ENCODE data around the gene DAPP1. TPM values are rescaled to one million over a fixed set of nuclear protein-coding genes. Genes with fewer than 3 reads are reported as not detected.

DAPP1 gene
- total and polyA plus RNA-seq, 2 experiments from 2014 or later = not detected

GRCh38 chr4:99821918-99822503 is 5.4 kb downstream of the DAPP1 start:
- no peak overlapping the region for H2AFZ ChIP-seq
- no peak overlapping the region for H3K4me3 Mint-ChIP-seq
- H3K27me3 ChIP-seq (ENCODE audit: insufficient read depth) = no peaks in the 10 kb centered on the region
- no peak overlapping the region for H3K27ac ChIP-seq (ENCODE audit: low read depth)
- no peaks in the 10 kb centered on the region for H3K36me3 ChIP-seq (ENCODE audit: insufficient read depth)
- DNase-seq (ENCODE audit: low spot score) (no peak), ATAC-seq (no peak)
- no peak overlapping the region for H3K27ac Mint-ChIP-seq
- TF ChIP-seq ETS1 (IDR thresholded peaks at IDR 0.05) (no peak), REST (IDR thresholded peaks at IDR 0.05; ENCODE audit: unreplicated experiment) (no peak), ZNF114 (CRISPR knock-in tag; IDR thresholded peaks at IDR 0.05) (no peak), STAT1 (IDR thresholded peaks at IDR 0.05; ENCODE audit: unreplicated experiment) (no peak), POLR2AphosphoS5 (IDR thresholded peaks at IDR 0.05; ENCODE audit: low read depth) (no peak), CREB1 (CRISPR knock-in tag; IDR thresholded peaks at IDR 0.05; ENCODE audit: low read depth) (no peak), CTCF (conservative IDR thresholded peaks at IDR 0.05; ENCODE audit: low read depth in 2 of 2) (no peak), EZH2 (IDR thresholded peaks at IDR 0.05; ENCODE audit: low read depth, unreplicated experiment) (no peak), NANOG (IDR thresholded peaks at IDR 0.05; ENCODE audit: borderline replicate concordance) (no peak), ZNF462 (CRISPR knock-in tag; IDR thresholded peaks at IDR 0.05) (no peak), EZH2phosphoT487 (IDR thresholded peaks at IDR 0.05; ENCODE audit: unreplicated experiment) (no peak), JUNB (IDR thresholded peaks at IDR 0.05; ENCODE audit: unreplicated experiment) (no peak), ZNF331 (CRISPR knock-in tag; IDR thresholded peaks at IDR 0.05; ENCODE audit: low read depth) (no peak)
- no peaks in the 10 kb centered on the region for H3K36me3 Mint-ChIP-seq (ENCODE audit: low read depth)
- 0 out of 3 replicates have a peak, but pooled peaks cover 3% of the 10 kb centered on the region for H3K4me1 Mint-ChIP-seq
- H3K27me3 Mint-ChIP-seq (ENCODE audit: insufficient read depth, low read depth, poor library complexity) = no peaks in the 10 kb centered on the region
- no peaks in the 10 kb centered on the region for H3F3A ChIP-seq (replicated peaks; ENCODE audit: low read depth)
- H4K20me1 ChIP-seq (replicated peaks; ENCODE audit: insufficient read depth) = no peaks in the 10 kb centered on the region
- 0 out of 2 replicates have a peak, but pooled peaks cover 3% of the 10 kb centered on the region for H3K9me2 ChIP-seq (ENCODE audit: insufficient read depth)
- no peak overlapping the region for H3K4me3 ChIP-seq
- H3K9me3 Mint-ChIP-seq = no peaks in the 10 kb centered on the region
- no peaks in the 10 kb centered on the region for H3K79me2 ChIP-seq (replicated peaks; ENCODE audit: insufficient read depth)
- no peaks in the 10 kb centered on the region for H3K4me1 ChIP-seq (ENCODE audit: insufficient read depth)
- H3K4me2 ChIP-seq = no peak overlapping the region

Measured in GM23338 (cell line).